Measurements from ENCODE around the gene OPN5.

- no peak for TF ChIP-seq CTCF (IDR thresholded peaks at IDR 0.05)
- TF ChIP-seq POLR2A (IDR thresholded peaks at IDR 0.05), result no peak
These were observed 41.1 kb upstream of the OPN5 start for GRCh38 chr6:47740714-47741113.

All from adrenal gland (tissue), 5 donors.